NCI-H2029 treated with DMSO at 0.1 percent for 48 hours (cell line): ENCODE results near the gene METTL16.
A peak's percentile ranks its signal among the peaks of the same experiment; 100 is the strongest.
"Not testable (repeated sequence)": the region's sequence is repeated elsewhere in the genome, so short reads cannot be mapped to it uniquely, and the experiment has no call there.

ENCODE experiments used
- DNase-seq: peaks from one replicate; lab custom pipeline; 2025; lab: John Stamatoyannopoulos, UW

METTL16 gene

DNA sequence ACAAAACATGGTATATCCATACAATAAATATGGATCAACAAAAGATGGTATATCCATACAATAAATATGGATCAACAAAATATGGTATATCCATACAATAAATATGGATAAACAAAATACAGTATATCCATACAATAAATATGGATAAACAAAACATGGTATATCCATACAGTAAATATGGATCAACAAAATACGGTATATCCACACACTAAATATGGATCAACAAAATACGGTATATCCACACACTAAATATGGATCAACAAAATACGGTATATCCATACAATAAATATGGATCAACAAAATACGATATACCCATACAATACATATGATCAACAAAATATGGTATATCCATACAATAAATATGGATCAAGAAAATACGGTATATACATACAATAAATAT lies 8.1 kb downstream of the METTL16 start:
- DNase-seq: no peak

DNA sequence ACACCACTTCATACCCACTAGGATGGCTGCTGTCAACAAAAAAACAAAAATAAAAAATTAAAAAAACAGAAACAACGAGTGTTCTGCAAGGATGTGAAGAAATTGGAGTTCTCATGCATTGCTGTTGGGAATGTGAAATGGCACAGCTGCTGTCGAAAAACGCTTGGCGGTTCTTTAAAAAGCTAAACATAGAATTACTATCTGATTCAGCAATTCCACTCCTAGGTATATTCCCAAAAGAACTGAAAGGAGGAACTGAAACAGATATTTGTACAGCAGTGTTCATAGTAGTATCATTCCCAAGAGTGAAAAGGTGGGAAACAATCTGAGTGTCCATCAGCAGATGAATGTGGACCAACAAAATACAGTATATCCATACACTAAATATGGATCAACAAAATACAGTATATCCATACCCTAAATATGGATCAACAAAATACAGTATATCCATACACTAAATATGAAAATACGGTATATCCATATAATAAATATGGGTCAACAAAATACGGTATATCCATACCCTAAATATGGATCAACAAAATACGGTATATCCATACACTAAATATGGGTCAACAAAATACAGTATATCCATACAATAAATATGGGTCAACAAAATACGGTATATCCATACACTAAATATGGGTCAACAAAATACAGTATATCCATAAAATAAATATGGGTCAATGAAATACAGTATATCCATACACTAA lies 8.7 kb downstream of the METTL16 start:
- no peak for DNase-seq

DNA sequence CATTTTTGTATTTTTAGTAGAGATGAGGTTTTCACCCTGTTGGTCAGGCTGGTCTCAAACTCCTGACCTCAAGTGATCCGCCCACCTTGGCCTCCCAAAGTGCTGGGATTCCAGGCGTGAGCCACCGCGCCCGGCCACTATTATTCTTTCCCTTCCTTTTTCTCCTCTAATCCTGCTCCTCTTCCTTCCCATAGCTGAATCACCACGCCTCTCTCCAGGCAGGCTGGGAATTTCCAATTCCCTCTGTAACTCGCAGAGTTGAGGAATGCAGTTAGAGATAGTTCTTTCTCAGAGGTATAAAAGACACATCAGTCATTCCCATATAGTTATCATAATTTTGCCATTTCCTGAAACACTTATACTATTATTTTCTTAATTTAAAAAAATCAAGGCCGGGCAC lies 11.2 kb downstream of the METTL16 start:
- no peak for DNase-seq

DNA sequence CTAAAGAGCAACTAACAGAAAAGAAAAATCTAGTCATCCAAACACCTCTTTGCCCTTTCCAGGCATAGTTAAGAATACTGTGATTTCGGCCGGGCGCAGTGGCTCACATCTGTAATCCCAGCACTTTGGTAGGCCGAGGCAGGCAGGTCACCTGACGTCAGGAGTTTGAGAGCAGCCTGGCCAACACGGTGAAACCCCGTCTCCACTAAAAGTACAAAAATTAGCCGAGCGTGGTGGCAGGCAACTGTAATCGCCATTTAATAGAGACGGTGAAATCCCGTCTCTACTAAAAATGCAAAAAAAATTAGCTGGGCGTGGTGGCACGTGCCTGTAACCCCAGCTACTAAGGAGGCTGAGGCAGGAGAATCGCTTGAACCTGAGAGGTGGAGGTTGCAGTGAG lies 22.4 kb downstream of the METTL16 start:
- not testable (repeated sequence) for DNase-seq

DNA sequence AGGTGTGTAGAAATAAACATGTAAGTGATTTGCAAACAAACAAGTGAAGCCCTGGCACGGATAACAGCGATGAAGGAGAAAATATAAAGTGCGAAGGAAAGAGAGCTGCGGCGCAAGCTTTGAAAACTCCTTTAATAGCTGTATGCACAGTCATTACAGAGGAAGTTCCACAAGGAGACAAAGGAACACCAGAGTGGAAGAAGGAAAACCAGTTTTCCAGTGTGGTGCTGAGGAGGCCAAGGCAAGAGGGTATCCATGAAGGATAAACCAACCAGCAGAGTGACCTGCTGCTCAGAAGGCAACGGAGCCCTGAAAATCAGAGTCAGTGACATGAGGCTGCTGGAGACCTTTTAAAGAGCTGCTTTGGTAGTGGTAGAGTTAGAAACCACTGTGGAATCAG lies 24.4 kb downstream of the METTL16 start:
- DNase-seq: no peak

DNA sequence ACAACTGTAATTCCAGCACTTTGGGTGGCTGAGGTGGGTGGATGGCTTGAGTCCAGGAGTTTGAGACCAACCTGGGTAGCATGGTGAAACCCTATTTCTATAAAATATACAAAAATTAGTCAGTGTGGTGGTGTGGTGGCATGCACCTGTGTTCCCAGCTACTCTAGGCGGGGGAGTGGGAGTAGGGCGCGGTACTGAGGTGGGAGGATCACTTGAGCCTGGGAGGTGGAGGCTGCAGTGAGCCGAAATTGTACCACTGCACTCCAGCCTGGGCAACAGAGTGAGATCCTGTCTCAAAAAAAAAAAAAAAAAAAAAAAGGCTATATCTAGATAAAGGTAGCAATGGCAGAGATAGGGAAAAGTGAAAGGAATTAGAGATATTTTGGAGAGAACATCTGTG lies 25.0 kb downstream of the METTL16 start:
- not testable (repeated sequence) for DNase-seq

DNA sequence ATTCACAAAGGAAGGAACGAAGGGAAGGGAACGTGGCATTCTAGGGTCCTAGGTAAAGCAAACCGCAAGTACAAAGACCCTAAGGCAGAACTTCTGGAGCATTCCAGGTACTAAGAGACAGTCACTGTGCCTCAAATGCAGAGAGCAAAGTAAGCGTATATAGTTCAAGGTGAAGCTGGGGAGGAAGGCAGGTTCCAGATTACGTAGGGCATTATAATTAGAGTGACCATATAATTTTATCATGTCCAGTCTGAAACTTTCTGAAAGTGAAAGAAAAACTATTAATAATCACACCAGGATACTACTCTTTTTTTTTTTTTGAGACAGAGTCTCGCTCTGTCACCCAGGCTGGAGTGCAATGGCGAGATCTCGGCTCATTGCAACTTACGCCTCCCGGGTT lies 25.7 kb downstream of the METTL16 start:
- DNase-seq: no peak

DNA sequence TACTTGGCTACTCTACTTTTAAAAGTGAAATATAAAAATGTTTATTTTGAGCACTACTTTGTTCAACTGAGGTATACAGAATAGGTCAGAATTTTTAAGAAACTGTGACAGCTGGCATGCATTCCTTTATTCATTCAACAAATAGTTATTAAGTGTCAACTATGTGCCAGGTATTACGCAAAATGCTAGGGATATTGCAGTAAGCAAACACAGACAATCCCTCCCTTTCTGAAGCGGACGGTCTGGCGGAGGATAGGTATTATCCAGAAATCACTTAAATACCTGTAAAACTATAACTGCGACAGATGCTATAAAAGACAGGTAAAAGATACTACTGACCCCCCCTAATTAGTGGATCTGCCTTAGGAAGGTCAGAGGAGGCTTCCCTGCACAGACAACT lies 26.1 kb downstream of the METTL16 start:
- no peak for DNase-seq

DNA sequence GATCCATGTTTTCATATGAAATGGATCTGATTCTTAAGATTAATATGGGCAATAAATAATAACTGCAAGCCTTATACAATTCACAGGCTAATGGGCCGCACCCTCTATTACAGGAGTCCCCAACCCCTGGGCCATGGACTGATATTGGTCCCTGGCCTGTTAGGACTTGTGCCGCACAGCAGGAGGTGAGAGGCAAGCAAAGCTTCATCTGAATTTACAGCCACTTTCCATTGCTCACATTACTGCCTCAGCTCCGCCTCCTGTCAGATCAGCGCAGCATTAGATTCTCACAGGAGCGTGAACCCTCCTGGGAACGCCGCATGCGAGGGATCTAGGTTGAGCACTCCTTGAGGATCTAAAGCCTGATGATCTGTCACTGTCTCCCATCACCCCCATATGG lies 26.8 kb downstream of the METTL16 start:
- no peak for DNase-seq

DNA sequence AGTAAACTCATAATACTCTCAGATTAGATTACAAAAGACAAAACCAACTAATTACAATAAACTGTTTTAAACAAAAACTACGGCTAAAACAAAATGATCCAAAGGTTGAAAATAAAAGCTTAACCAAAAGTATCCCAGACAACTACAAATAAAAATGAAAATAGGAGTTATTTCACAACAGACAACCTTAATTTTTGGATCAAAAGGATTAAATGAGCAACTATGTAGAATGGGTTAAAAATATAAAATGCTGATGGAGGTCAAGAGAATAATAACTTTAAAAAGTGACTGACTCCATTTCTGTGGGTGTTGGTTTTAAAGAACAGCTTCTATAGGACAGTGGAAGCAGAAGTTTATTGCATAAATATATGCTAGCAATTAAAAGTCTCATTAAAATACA lies 28.6 kb downstream of the METTL16 start:
- no peak for DNase-seq

DNA sequence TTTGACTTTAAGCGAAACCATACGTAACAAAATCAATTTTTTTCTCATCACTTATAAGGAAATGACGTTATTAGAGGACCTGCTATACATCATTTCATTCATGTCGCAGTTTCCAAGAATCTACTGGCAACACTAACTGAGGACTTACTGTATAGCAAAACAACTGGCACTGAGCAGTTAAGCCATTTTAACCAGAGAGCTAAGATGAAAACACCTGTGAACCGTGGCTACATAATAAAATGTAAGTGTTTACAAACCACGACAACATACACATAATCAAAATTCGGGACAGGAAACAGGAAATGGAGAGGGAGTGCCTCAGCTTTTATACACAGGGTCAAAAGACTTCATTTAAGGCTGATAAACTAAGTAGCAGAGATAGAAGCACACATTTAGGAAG lies 29.5 kb downstream of the METTL16 start:
- peak; percentile 1 for DNase-seq

DNA sequence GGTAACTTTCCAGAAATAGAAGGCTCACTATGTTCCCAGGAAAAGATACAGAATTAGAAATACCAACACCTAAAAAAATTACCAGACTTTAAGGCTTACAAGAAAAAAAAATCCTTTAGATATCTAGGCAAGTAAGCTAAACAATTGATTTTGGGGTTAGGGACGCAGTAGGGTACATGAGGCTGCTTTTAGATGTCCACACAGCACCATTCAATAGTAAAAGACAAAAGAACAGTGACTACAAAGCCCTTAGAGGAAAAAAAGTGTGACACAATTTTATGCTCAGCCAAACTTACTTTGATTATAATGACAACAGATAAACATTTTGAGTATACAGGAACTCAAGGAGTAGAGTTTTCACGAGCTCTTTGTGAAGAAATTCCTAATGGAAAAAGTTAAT lies 29.9 kb downstream of the METTL16 start:
- DNase-seq: no peak

DNA sequence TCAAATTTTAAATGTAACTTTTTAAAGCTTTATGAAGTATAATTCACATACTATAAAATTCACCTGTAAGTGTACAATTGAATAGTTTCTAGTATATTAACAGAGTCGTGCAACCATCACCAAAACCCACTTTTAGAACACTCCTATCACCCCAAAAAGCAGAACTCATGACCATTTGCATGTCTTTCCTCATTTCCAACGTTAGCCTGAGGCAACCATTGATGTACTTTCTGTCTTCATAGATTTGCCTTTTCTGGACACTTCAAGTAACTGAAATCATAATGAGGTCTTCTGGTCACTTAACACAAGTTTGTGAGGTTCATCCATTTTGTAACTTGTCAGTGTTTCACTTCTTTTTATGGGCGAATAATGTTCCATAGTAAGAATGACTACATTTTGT lies 33.2 kb downstream of the METTL16 start:
- no peak for DNase-seq

DNA sequence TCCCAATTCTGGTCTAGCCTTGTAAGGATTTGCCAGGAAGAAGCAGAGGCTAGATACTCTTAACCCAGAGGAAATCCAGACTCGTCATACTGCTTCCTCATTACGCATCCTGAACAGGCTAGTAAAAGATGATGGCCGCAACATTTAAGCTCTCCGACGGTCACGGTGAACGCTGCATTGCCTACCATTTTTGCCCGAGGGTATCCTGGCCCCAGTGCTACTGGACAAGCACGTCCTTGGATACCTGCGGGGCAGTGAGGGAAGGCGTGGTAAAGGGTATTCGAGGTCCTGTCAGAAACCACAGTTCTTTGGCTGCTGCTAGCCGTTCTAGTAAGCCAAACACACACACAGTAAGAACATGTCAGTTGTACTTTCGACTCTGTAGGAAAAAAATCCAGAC lies 36.6 kb downstream of the METTL16 start:
- no peak for DNase-seq

DNA sequence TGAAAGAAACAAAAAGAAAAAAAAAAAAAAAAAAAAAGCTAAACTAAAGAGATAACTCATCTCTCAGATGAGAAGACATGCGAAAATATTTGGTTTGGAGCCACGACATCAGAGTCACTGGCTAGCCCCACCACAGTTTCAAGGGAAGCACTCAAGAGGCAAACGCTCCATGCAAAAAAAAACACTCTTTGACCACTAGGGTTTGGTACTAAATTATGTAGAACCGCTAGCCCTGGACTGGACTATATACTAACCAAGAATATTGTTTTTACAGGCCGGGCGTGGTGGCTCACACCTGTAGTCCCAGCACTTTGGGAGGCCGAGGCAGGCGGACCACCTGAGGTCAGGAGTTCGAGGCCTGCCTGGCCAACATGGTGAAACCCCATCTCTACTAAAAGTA lies 37.3 kb downstream of the METTL16 start:
- DNase-seq: no peak

DNA sequence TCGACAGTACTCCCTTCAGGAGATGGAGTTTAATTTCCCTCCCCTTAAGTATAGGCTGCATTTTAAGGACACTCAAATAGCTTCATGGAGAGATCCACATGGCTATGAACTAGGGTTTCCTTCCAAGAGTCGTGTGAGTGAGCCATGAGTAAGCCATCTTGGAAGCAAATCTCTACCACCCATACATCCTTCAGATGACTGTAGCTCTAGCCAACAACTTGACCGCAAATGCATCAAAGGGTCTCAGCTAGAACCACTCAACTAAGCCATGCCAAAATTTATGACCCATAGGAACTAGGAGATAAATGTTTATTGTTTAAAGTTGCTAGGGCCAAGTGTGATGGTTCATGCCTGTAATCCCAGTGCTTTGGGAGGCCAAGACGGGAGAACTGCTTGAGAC lies 43.4 kb downstream of the METTL16 start:
- no peak for DNase-seq

DNA sequence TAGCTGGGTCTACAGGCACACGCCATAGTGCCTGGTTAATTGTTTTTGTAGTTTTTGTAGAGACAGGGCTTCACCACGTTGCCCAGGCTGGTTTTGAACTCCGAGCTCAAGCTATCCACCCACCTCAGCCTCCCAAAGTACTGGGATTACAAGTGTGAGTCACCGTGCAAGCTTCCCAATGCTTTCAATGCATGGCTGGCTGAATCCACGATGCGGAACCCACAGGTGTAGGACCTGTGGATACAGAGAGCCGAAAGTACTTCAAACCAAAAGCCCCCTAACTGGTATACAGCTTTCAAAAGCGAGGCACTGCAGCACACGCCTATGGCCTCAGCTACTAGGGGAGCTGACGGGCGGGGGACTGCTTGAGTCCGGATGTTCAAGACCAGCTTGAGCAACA lies 44.8 kb downstream of the METTL16 start:
- no peak for DNase-seq

DNA sequence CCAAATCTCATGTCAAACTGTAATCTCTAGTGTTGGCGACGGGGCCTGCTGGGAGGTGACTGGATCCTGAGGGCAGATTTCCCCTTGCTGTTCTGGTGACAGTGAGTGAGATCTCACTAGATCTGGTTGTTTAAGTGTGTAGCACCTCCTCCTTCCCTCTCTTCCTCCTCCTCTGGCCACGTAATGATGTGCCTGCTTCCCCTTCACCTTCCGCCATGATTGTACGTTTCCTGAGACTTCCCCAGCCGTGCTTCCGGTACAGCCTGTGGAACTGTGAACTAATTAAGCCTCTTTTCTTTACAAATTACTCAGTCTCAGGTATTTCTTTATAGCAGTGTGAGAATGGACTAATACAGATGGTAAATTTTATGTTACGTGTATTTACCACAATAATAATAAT lies 49.2 kb downstream of the METTL16 start:
- DNase-seq: no peak

DNA sequence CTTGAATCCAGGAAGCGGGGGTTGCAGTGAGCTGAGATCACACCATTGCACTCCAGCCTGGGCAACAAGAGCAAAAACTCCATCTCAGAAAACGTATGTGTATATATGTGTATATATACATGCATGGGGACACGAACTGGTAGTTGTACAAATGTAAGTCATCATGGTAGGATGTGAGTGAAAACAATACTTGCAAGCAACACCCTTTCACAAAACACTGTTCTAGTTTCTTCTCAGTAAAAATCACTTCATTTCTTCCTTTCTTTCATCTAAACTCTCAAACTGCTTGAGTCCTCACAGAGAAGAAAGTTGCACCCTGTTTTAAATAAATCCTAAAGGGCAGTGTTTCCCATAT lies 51.8 kb downstream of the METTL16 start:
- DNase-seq: no peak

DNA sequence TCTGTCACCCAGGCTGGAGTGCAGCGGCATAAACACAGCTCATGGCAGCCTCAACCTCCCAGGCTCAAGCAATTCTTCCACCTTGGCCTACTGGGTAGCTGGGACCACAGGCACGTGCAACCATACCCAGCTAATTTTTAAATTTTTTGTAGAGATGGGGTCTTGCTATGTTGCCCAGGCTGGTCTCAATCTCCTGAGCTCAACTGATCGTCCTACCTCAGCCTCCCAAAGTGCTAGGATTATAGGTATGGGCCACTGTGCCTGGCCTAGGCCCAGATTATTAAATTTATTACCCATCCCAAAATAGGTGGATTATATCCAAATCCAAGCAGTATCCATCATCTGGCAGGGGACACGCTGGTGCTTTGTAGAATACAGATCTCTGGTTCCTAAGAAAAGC lies 53.8 kb downstream of the METTL16 start:
- no peak for DNase-seq

DNA sequence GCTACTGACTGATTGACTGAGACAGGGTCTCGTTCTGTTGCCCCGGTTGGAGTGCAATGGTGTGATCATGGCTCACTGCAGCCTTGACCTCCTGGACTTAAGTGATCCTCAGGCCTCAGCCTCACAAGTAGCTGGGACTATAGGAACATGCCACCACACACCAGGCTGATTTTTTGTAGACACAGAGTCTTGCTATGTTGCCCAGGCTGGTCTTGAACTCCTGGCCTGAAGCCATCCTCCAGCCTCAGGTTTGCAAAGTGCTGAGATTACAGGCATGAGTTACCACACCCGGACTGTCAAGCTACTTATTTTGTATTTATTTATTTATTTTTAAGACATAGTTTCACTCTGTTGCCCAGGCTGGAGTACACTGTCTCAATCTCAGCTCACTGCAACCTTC lies 55.2 kb downstream of the METTL16 start:
- DNase-seq: no peak

DNA sequence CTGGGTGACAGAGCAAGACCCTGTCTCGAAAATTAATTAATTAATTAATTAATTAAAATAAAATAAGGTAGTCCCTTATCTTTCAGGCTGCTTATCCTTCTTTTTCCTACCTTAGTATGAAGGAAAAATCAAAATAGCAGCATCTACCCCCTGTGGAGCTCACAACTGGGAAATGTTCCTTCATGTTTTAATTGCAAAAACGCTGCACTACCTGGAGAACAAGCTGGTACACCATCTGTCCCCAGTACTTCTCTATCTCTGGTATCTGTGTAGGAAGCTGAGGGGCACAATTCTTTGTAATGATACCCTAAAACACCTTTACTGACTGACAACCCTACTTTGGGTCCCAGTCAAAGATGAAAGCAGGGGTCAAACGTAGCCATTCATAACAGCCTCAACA lies 55.7 kb downstream of the METTL16 start:
- DNase-seq: no peak

DNA sequence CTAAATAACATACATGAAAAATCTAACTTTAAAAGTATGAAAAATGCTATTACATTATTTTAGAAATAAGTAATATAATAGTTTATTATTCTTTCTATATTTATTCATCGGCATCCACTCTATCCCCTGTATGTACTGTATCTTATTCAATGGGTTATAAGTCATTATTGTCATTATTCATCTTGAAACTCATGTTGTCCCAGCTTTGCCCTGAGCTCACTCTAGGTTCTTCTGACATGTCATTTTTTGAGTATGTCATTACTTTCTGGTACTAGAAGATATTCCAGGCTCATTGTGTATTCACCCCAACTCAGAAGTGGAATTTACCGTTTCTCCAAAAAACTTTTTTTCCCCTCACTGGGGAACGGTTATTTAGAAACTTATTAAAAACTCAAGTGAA lies 57.8 kb downstream of the METTL16 start:
- no peak for DNase-seq

DNA sequence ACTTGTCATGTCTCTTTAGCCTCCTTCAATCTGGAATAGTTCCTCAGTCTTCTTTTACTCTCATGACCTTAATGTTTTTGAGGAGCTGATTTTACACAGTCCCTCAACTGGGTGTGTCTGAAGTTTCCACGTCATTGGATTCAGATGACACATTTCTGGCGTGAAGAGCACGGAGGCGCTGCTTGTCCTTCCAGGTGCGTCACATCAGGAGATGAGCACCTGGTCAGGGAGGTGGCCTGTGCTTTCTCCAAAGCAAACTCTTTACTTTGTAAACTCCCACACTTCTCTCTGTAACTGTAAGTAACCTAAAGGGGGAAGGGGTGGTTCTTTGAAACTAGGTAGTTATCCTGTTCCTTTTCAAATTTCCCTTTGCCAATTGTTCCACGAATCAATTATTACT lies 58.4 kb downstream of the METTL16 start:
- DNase-seq: no peak

DNA sequence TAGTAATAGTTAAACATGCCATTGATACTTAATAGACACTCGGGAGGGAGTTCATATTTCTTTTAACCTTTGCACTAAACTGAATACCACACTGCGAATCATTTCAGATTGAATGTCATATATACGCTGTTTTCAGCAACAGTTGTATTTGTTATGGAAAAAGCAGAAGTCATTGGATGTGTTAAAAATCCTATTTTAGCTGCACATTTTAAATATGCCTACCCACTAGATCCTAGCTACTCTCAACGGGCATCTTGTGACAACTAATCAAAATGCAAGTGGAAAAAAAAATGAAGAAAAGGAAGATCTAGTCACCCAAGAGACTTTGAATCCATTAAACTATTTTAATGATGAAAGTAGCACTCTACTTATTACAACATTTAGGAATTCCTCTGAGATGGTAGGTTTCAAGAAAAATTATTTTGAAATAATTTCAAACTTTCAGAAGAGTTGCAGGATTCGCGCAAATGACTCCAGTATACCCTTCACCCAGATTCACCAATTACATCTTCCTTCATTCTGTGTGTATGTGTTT lies 59.4 kb downstream of the METTL16 start:
- DNase-seq: no peak
